K562 (cell line): ENCODE data around the gene RAP1GAP2. TPM values are rescaled to one million over a fixed set of nuclear protein-coding genes. Genes with fewer than 3 reads are reported as not detected.

Experiments
- ATAC-seq: fragments of 200-7000 bp; cut with Tn5 transposase; 3 replicates; pipeline ENCODE4 v1.9.1; 2020; ENCODE audit warnings: moderate library complexity
- BruUV-seq: library from RNA; stranded (reverse); fragments of 400-500 nt; replicated peaks from 2 replicates; lab custom pipeline; 2021; lab: Mats Ljungman, UMichigan
- CTCF ChIA-PET: fragments of 300-600 bp; formaldehyde crosslinking; extraction: SDS; loops from one replicate; lab custom pipeline; 2021; ENCODE audit warnings: low intra/inter-chr PET ratio; lab: Yijun Ruan, JAX
- POLR2A ChIA-PET: fragments of 300-600, 350-650 bp; sonication (Branson Sonifier 250); formaldehyde crosslinking; extraction: SDS; loops from one replicate; lab custom pipeline; 2021; ENCODE audit warnings: antibody characterized with exemption, inconsistent platforms; lab: Yijun Ruan, JAX
- DNase-seq, 4 experiments: peaks; one replicate each; pipeline versions ENCODE4 v3.0.0 to v3.0.0-alpha.2; 2011 to 2018; ENCODE audit warnings: low spot score in 3 of 4, mixed read lengths in 3 of 4; ENCODE audit errors: extremely low read depth in 1 of 4
- FAIRE-seq: peaks from 2 replicates; lab custom pipeline; 2011; peaks lifted over from hg19 to GRCh38; lab: Jason Lieb, UNC
- H2AFZ ChIP-seq: 2 replicates; pipeline ENCODE4 v1.6.0; 2011; ENCODE audit warnings: low read depth, low read length, control low read depth, inconsistent platforms
- H3K27ac ChIP-seq: fragments of 200-600 bp; 3 replicates; pipeline ENCODE4 v1.8.0; 2011; ENCODE audit warnings: low read depth, mild to moderate bottlenecking, control low read depth, inconsistent platforms, low read length, moderate library complexity, mixed read lengths; ENCODE audit errors: extremely low read depth
- H3K27me3 ChIP-seq, 2 experiments: fragments of 300-600 bp in 1 of 2; 2 replicates in 1 of 2; 3 replicates in 1 of 2; pipeline versions ENCODE4 v1.6.0 to v1.8.0; 2011; ENCODE audit warnings: inconsistent platforms in 2 of 2, low read length in 2 of 2, mild to moderate bottlenecking in 1 of 2, mixed read lengths in 1 of 2, moderate library complexity in 1 of 2; ENCODE audit not compliant: control insufficient read depth in 2 of 2, insufficient read depth in 2 of 2
- H3K36me3 ChIP-seq: fragments of 300-600 bp; 3 replicates; pipeline ENCODE4 v1.8.0; 2011; ENCODE audit warnings: mild to moderate bottlenecking, low read length, inconsistent platforms; ENCODE audit not compliant: control insufficient read depth, insufficient read depth
- H3K4me1 ChIP-seq, 2 experiments: fragments of 200-600 bp in 1 of 2; replicated peaks in 1 of 2; 2 replicates in 1 of 2; 3 replicates in 1 of 2; pipeline versions ENCODE4 v1.5.1 to v1.8.0; 2011; ENCODE audit warnings: inconsistent platforms in 2 of 2, low read length in 2 of 2, mild to moderate bottlenecking in 1 of 2, mixed read lengths in 1 of 2, moderate library complexity in 1 of 2; ENCODE audit not compliant: control insufficient read depth in 2 of 2, insufficient read depth in 2 of 2
- H3K4me2 ChIP-seq: 2 replicates; pipeline ENCODE4 v1.6.1; 2011; ENCODE audit warnings: low read length, control low read depth, inconsistent platforms, mixed read lengths; ENCODE audit not compliant: insufficient read depth
- H3K4me3 ChIP-seq: fragments of 200-600 bp; sonication (generic), shearing (Covaris generic); 2 replicates; pipeline ENCODE4 v1.5.1; 2016; ENCODE audit warnings: control low read depth, inconsistent platforms
- H3K79me2 ChIP-seq: fragments of 200-600 bp; 3 replicates; pipeline ENCODE4 v1.8.0; 2011; ENCODE audit warnings: low read length, inconsistent platforms; ENCODE audit not compliant: control insufficient read depth, insufficient read depth
- H3K9ac ChIP-seq, 2 experiments: 2 replicates each; pipeline versions ENCODE4 v1.6.0 to v1.6.1; 2011; ENCODE audit warnings: low read depth in 2 of 2, low read length in 2 of 2, control low read depth in 1 of 2, inconsistent platforms in 1 of 2, mild to moderate bottlenecking in 1 of 2, mixed read lengths in 1 of 2; ENCODE audit not compliant: insufficient read depth in 1 of 2
- H3K9me1 ChIP-seq: one replicate; pipeline ENCODE4 v1.6.0; 2011; ENCODE audit warnings: inconsistent platforms, mild to moderate bottlenecking, low read length, moderate library complexity; ENCODE audit not compliant: control insufficient read depth, insufficient read depth
- H3K9me3 ChIP-seq: replicated peaks from 2 replicates; pipeline ENCODE4 v1.5.1; 2011; ENCODE audit warnings: low read depth, low read length, inconsistent platforms; ENCODE audit not compliant: control insufficient read depth, insufficient read depth
- H4K20me1 ChIP-seq: replicated peaks from 2 replicates; pipeline ENCODE4 v1.6.1; 2011; ENCODE audit warnings: low read length, inconsistent platforms, mixed read lengths; ENCODE audit not compliant: control insufficient read depth, insufficient read depth
- NR2C1 ChIP-seq, 2 experiments: fragments of 450-650 bp; IDR thresholded peaks; 2 replicates each; pipeline ENCODE4 v1.6.1; 2017; ENCODE audit warnings: mild to moderate bottlenecking in 2 of 2, antibody characterized with exemption in 1 of 2, inconsistent platforms in 1 of 2, missing compliant biosample characterization in 1 of 2, missing genetic modification characterization in 1 of 2
- SETDB1 ChIP-seq: IDR thresholded peaks from one replicate; pipeline ENCODE4 v1.6.1; 2012; ENCODE audit warnings: low read length, control low read depth, inconsistent platforms
- TAF15 ChIP-seq: fragments of 200-400 bp; formaldehyde crosslinking; IDR thresholded peaks from 2 replicates; pipeline ENCODE4 v1.6.1; 2017; ENCODE audit warnings: mild to moderate bottlenecking, low read depth, low read length, moderate library complexity
- WGBS: fragments of 100-300 bp; shearing (Covaris generic); methylation state at CpG from one replicate; pipeline ENCODE4 v1.1.6; 2016; ENCODE audit warnings: low coverage, mixed read lengths; ENCODE audit not compliant: insufficient coverage; ENCODE audit errors: missing lambda C conversion rate; 5-methylcytosine and 5-hydroxymethylcytosine counted together
- in situ Hi-C: fragments of 300-500 bp; cut with MboI; formaldehyde crosslinking; loops from 4 replicates; pipeline ENCODE4 v1.15.0; 2018; ENCODE audit warnings: inconsistent platforms, mixed read lengths
- intact Hi-C: fragments of 100-400 bp; cut with micrococcal nuclease; formaldehyde crosslinking; loops from 2 replicates; pipeline ENCODE4 v1.14.2; 2022
- polyA plus RNA-seq, 8 experiments: library from polyadenylated mRNA; depleted of rRNA in 4 of 8; stranded (reverse) in 5 of 8; unstranded in 3 of 8; fragments of >200 nt; fragmentation: Nextera tagmentation in 2 of 8; fragmentation: Illumina TruSeq in 1 of 8; extraction: Ambion mirVana in 2 of 8; extraction: Trizol in 1 of 8; gene quantifications; 2 replicates each; pipeline versions ENCODE4 v1.2.1 to v1.2.3, GENCODE V29; 2011 to 2014; ENCODE audit warnings: inconsistent platforms in 1 of 8, missing spikeins in 1 of 8
- total RNA-seq, 7 experiments: library from RNA; depleted of rRNA in 6 of 7; stranded (reverse); fragments of >200 nt in 6 of 7; fragmentation: Illumina TruSeq in 2 of 7; extraction: Trizol in 2 of 7; gene quantifications; 2 replicates each; pipeline versions ENCODE4 v1.2.1 to v1.2.3, GENCODE V29; 2011 to 2021; ENCODE audit warnings: low replicate concordance in 1 of 7

Gene RAP1GAP2
- total and polyA plus RNA-seq, 9 of the 15 experiments (the other 6 are each of a cell fraction or from before 2014, with no cell fraction given): 0.01 to 1.3 (median 0.42) TPM; not detected in 1

DNA sequence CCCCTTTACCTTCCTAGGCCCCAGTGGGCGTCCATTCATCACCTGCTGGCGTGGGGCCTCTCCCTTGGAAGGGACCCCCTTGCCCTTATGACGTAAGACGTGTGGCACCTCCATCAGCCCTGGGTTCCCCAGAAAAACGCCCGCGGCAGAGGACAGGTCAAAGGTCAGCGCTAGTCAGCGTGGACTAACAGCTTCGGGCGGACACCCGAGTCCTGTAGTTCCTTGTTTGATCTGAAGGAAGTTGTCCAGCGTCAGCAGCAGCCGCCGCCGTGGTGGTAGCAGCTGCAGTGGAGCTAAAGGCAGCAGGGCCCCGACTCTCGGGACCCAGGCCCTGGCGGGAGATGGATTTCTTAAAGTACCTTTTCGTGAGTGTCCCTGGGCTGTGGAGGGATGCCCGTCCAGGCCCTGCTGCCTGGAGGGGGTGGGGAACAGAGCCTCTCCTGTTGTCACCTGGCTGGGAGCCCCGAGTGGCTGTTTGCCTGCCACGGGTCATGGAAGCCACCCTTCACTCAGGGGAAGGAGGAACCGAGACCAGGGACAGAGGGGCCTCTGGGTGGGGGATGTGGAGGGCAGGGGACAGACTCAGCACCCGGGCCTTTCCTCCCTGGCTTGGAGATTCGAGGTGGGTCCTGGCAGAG, 143.6 kb downstream of the RAP1GAP2 start:
- WGBS: 1% methylated on average over 14 of the region's 26 CpGs
- Histone ChIP-seq H3K36me3 (no peaks in the 10 kb centered on the region), H3K4me3 (no peak overlapping the region), H2AFZ (no peak overlapping the region), H3K9me1 (no peaks in the 10 kb centered on the region), H3K9ac (no peak overlapping the region), H3K27me3 (peaks cover 0 to 44% of the 10 kb centered on the region in 2 experiments; a peak in 2 of 5 replicates), H4K20me1 (no peaks in the 10 kb centered on the region; the same call in 1 of the 2 replicates), H3K4me1 (peaks cover 0 to 9% of the 10 kb centered on the region in 2 experiments; a peak in 1 of 5 replicates), H3K4me2 (no peak overlapping the region), H3K27ac (no peak overlapping the region), H3K79me2 (no peaks in the 10 kb centered on the region), H3K9me3 (no peaks in the 10 kb centered on the region)
- POLR2A ChIA-PET: interaction anchor here (0.6 kb wide), 1 partner anchor 609 kb away, joined by 3 read pairs; no protein-coding TSS in a partner anchor
- FAIRE-seq (no peak), ATAC-seq (no peak), DNase-seq (no peak)
- CTCF ChIA-PET: no interaction called here
- in situ Hi-C loops (no loop called here), intact Hi-C loops (no loop called here)
- no peak for TF ChIP-seq TAF15
- TF ChIP-seq NR2C1 (IDR thresholded peaks at IDR 0.05): no peak
- TF ChIP-seq NR2C1 (tag; IDR thresholded peaks at IDR 0.05): peak; percentile 58; the same call in 1 of the 2 replicates
- no TSS peak for BruUV-seq

DNA sequence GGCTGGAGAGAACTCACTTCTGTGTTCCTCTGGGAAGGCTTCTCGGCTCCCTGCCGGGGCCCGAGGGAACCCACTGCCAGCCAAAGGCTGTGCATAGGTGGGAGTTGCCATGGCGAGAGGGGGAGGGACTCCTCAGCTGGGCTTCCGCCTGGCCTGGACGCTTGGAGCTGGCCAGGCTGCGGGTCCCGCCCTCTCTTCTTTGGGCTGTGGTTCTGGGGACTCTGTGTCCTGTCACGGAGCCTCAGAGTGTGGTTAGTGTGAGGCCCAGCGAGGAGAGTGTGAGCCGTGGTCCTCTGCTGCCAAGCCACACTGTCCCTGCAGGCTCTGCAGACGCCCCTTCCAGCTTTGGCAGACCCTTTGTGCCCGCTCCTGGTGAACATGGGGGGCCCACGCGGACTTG, 144.1 kb downstream of the RAP1GAP2 start:
- in situ Hi-C loops: no loop called here
- Histone ChIP-seq H3K36me3 (no peaks in the 10 kb centered on the region), H3K9me1 (no peaks in the 10 kb centered on the region), H3K27ac (no peak overlapping the region), H3K79me2 (no peaks in the 10 kb centered on the region), H3K4me2 (no peak overlapping the region), H3K9me3 (no peaks in the 10 kb centered on the region), H4K20me1 (no peaks in the 10 kb centered on the region; the same call in 1 of the 2 replicates), H3K27me3 (peaks cover 0 to 39% of the 10 kb centered on the region in 2 experiments; a peak in 2 of 5 replicates), H3K9ac (no peak overlapping the region), H3K4me3 (no peak overlapping the region), H2AFZ (no peak overlapping the region), H3K4me1 (peaks cover 0 to 9% of the 10 kb centered on the region in 2 experiments; a peak in 1 of 5 replicates)
- no peak for FAIRE-seq
- BruUV-seq: no TSS peak
- POLR2A ChIA-PET: interaction anchor here (0.6 kb wide), 2 partner anchors 13 to 609 kb away, joined by 3 to 4 read pairs; no protein-coding TSS in a partner anchor
- no peak for ATAC-seq
- DNase-seq: no peak
- 3% methylated on average over 8 of the region's 15 CpGs for WGBS
- TF ChIP-seq TAF15 (no peak), SETDB1 (no peak)
- CTCF ChIA-PET: no interaction called here
- intact Hi-C loops: no loop called here
